HepG2 (cell line): Measurements from ENCODE around the gene TBCCD1. TPM values are rescaled to one million over a fixed set of nuclear protein-coding genes. Genes with fewer than 3 reads are reported as not detected.

Experiments used
- FOXC1 ChIP-seq: sonication (generic); formaldehyde crosslinking; IDR thresholded peaks from 2 replicates; pipeline ENCODE4 v1.8.0; 2022; ENCODE audit warnings: mild to moderate bottlenecking, missing genetic modification reagents, borderline replicate concordance
- HOXA9 ChIP-seq: sonication (generic); formaldehyde crosslinking; IDR thresholded peaks from 2 replicates; pipeline ENCODE4 v1.8.1; 2022; ENCODE audit warnings: missing genetic modification reagents, mild to moderate bottlenecking, moderate library complexity, borderline replicate concordance
- IRX3 ChIP-seq: sonication (generic); formaldehyde crosslinking; IDR thresholded peaks from 2 replicates; pipeline ENCODE4 v1.8.1; 2023; ENCODE audit warnings: mild to moderate bottlenecking, low read depth, missing genetic modification reagents, borderline replicate concordance
- ISX ChIP-seq: sonication (generic); formaldehyde crosslinking; conservative IDR thresholded peaks from 2 replicates; pipeline ENCODE4 v1.5.0; 2020; ENCODE audit warnings: missing genetic modification reagents
- KLF6 ChIP-seq: IDR thresholded peaks from 2 replicates; pipeline ENCODE4 v1.8.0; 2016; ENCODE audit warnings: missing biosample characterization, missing genetic modification reagents
- MAZ ChIP-seq, 2 experiments: sonication (generic) in 1 of 2; formaldehyde crosslinking in 1 of 2; IDR thresholded peaks; 2 replicates each; pipeline versions ENCODE4 v1.5.0 to v1.6.1; 2012 to 2020; ENCODE audit warnings: low read depth in 2 of 2, mild to moderate bottlenecking in 2 of 2, borderline replicate concordance in 1 of 2, improper control_type of control experiment in 1 of 2, low read length in 1 of 2, missing genetic modification reagents in 1 of 2, moderate library complexity in 1 of 2
- MYC ChIP-seq: sonication (generic); formaldehyde crosslinking; IDR thresholded peaks from 2 replicates; pipeline ENCODE4 v1.9.0; 2021; ENCODE audit warnings: missing genetic modification reagents, borderline replicate concordance
- PRPF4 ChIP-seq: fragments of 200-400 bp; formaldehyde crosslinking; IDR thresholded peaks from 2 replicates; pipeline ENCODE4 v1.6.1; 2016; ENCODE audit warnings: low read length, low read depth; ENCODE audit not compliant: poor library complexity, severe bottlenecking
- RNF2 ChIP-seq: fragments of 450-650 bp; conservative IDR thresholded peaks from 2 replicates; pipeline ENCODE4 v1.6.1; 2016; ENCODE audit warnings: low read depth
- SALL1 ChIP-seq: sonication (generic); formaldehyde crosslinking; IDR thresholded peaks from 2 replicates; pipeline ENCODE4 v1.8.0; 2022; ENCODE audit warnings: mild to moderate bottlenecking, missing genetic modification reagents
- SMARCC2 ChIP-seq: fragments of 450-650 bp; IDR thresholded peaks from 2 replicates; pipeline ENCODE4 v1.6.1; 2017; ENCODE audit warnings: antibody characterized with exemption, mild to moderate bottlenecking
- SNAPC2 ChIP-seq: sonication (generic); formaldehyde crosslinking; IDR thresholded peaks from 2 replicates; pipeline ENCODE4 v1.8.1; 2022; ENCODE audit warnings: mild to moderate bottlenecking, missing genetic modification reagents
- TAF1 ChIP-seq: sonication (generic); formaldehyde crosslinking; IDR thresholded peaks from 2 replicates; pipeline ENCODE4 v1.4.0; 2020; ENCODE audit warnings: missing genetic modification reagents
- U2AF1 ChIP-seq: fragments of 200-400 bp; formaldehyde crosslinking; optimal IDR thresholded peaks from 2 replicates; pipeline ENCODE3; 2017; ENCODE audit warnings: mild to moderate bottlenecking, low read depth, low read length
- XBP1 ChIP-seq: sonication (generic); formaldehyde crosslinking; IDR thresholded peaks from 2 replicates; pipeline ENCODE4 v1.5.0; 2020; ENCODE audit warnings: missing genetic modification reagents
- XRCC5 ChIP-seq: fragments of 200-400 bp; formaldehyde crosslinking; optimal IDR thresholded peaks from 2 replicates; pipeline ENCODE3; 2017; ENCODE audit warnings: mild to moderate bottlenecking, low read length
- ZBTB38 ChIP-seq: sonication (generic); formaldehyde crosslinking; IDR thresholded peaks from 2 replicates; pipeline ENCODE4 v1.5.1; 2020; ENCODE audit warnings: mild to moderate bottlenecking, missing genetic modification reagents
- ZBTB7B ChIP-seq: sonication (generic); formaldehyde crosslinking; IDR thresholded peaks from 2 replicates; pipeline ENCODE4 v1.4.0; 2020; ENCODE audit warnings: missing genetic modification reagents
- ZNF224 ChIP-seq: sonication (generic); formaldehyde crosslinking; IDR thresholded peaks from 2 replicates; pipeline ENCODE4 v1.5.0; 2020; ENCODE audit warnings: mild to moderate bottlenecking, missing genetic modification reagents
- ZNF234 ChIP-seq: sonication (generic); formaldehyde crosslinking; conservative IDR thresholded peaks from 2 replicates; pipeline ENCODE4 v1.5.1; 2020; ENCODE audit warnings: mild to moderate bottlenecking, missing genetic modification reagents
- ZNF263 ChIP-seq: sonication (generic); formaldehyde crosslinking; IDR thresholded peaks from 2 replicates; pipeline ENCODE4 v1.4.0; 2020; ENCODE audit warnings: missing genetic modification reagents
- ZNF362 ChIP-seq: sonication (generic); formaldehyde crosslinking; IDR thresholded peaks from 2 replicates; pipeline ENCODE4 v1.4.0; 2020; ENCODE audit warnings: missing genetic modification reagents, mild to moderate bottlenecking, borderline replicate concordance
- ZNF501 ChIP-seq: sonication (generic); formaldehyde crosslinking; IDR thresholded peaks from 2 replicates; pipeline ENCODE4 v1.5.1; 2020; ENCODE audit warnings: mild to moderate bottlenecking, moderate library complexity, missing genetic modification reagents
- ZNF557 ChIP-seq: sonication (generic); formaldehyde crosslinking; IDR thresholded peaks from 2 replicates; pipeline ENCODE4 v1.4.0; 2020; ENCODE audit warnings: missing genetic modification reagents
- ZNF619 ChIP-seq: sonication (generic); formaldehyde crosslinking; IDR thresholded peaks from 2 replicates; pipeline ENCODE4 v1.4.0; 2020; ENCODE audit warnings: mild to moderate bottlenecking, missing genetic modification reagents
- ZNF770 ChIP-seq: sonication (generic); formaldehyde crosslinking; IDR thresholded peaks from 2 replicates; pipeline ENCODE4 v1.5.0; 2020; ENCODE audit warnings: mild to moderate bottlenecking, missing genetic modification reagents
- ZNF784 ChIP-seq: sonication (generic); formaldehyde crosslinking; IDR thresholded peaks from 2 replicates; pipeline ENCODE4 v1.5.1; 2020; ENCODE audit warnings: missing genetic modification reagents, mild to moderate bottlenecking, borderline replicate concordance
- polyA plus RNA-seq, 8 experiments: library from polyadenylated mRNA; depleted of rRNA in 3 of 8; stranded (reverse) in 7 of 8; unstranded in 1 of 8; fragments of >200 nt; fragmentation: Illumina TruSeq in 4 of 8; extraction: Trizol in 4 of 8; gene quantifications; 2 replicates each; pipeline versions ENCODE4 v1.2.1 to v1.2.3, GENCODE V29; 2011 to 2016; ENCODE audit warnings: low read depth in 4 of 8, missing spikeins in 1 of 8, mixed read lengths in 1 of 8; ENCODE audit not compliant: insufficient read depth in 1 of 8
- total RNA-seq, 5 experiments: library from RNA; depleted of rRNA; stranded (reverse); fragments of >200 nt; fragmentation: Illumina TruSeq; extraction: Trizol; gene quantifications; 2 replicates each; pipeline ENCODE4 v1.2.3, GENCODE V29; 2016; ENCODE audit warnings: low read depth in 1 of 5

The TBCCD1 gene
- total and polyA plus RNA-seq, 2 of the 13 experiments (the other 11 are each of a cell fraction or from before 2014, with no cell fraction given), result 13.6 to 16.2 TPM

GRCh38 chr3:186567072-186567921 is at the start of gene TBCCD1 (continued):
- TF ChIP-seq ZNF557, result no peak
- no peak for TF ChIP-seq ZNF234 (CRISPR knock-in tag)
- TF ChIP-seq FOXC1 (CRISPR knock-in tag), result peak; percentile 83; the same call in 1 of the 2 replicates
- TF ChIP-seq ZNF619 (CRISPR knock-in tag), result no peak
- TF ChIP-seq ZNF362, result peak; percentile 54; the same call in 1 of the 2 replicates
- TF ChIP-seq XRCC5, result peak; percentile 85
- peak; percentile 37; the same call in 1 of the 2 replicates for TF ChIP-seq ZNF263
- TF ChIP-seq ZNF784, result peak; percentile 71; the same call in 1 of the 2 replicates
- TF ChIP-seq PRPF4, result no peak
- no peak for TF ChIP-seq XBP1 (CRISPR knock-in tag)
- TF ChIP-seq SNAPC2 (CRISPR knock-in tag), result peak; percentile 90
- TF ChIP-seq ZBTB7B (CRISPR knock-in tag), result peak; percentile 19; the same call in 1 of the 2 replicates
- peak; percentile 57; the same call in 1 of the 2 replicates for TF ChIP-seq ZBTB38 (CRISPR knock-in tag)
- TF ChIP-seq ISX (CRISPR knock-in tag), result 0 out of 2 replicates have a peak, but pooled peaks have one; percentile 28
- TF ChIP-seq RNF2, result peak; percentile 59; the same call in 1 of the 2 replicates
- peak; percentile 92 for TF ChIP-seq TAF1
- peak; percentile 37; the same call in 1 of the 2 replicates for TF ChIP-seq MYC
- no peak for TF ChIP-seq ZNF224 (CRISPR knock-in tag)
- peak; percentile 32; the same call in 1 of the 2 replicates for TF ChIP-seq MAZ (IDR thresholded peaks at IDR 0.05; ENCODE audit: borderline replicate concordance, low read depth, low read length)
- TF ChIP-seq MAZ (CRISPR knock-in tag; IDR thresholded peaks at IDR 0.05; ENCODE audit: low read depth), result peak; percentile 65
- no peak for TF ChIP-seq SMARCC2
- TF ChIP-seq U2AF1, result no peak
- peak; percentile 50; the same call in 1 of the 2 replicates for TF ChIP-seq ZNF770 (CRISPR knock-in tag)
- TF ChIP-seq HOXA9 (CRISPR knock-in tag), result no peak
- peak; percentile 82 for TF ChIP-seq SALL1 (CRISPR knock-in tag)
- peak; percentile 61 for TF ChIP-seq ZNF501
- TF ChIP-seq IRX3, result peak; percentile 93
- TF ChIP-seq KLF6 (CRISPR knock-in tag), result peak; percentile 69; the same call in 1 of the 2 replicates
